Sigmoid colon (tissue), 3 donors: Measurements from ENCODE around the gene GJD4.

Experiments used
- POLR2A ChIP-seq, 2 donors: fragments of 450-650 bp; IDR thresholded peaks; one replicate each; pipeline ENCODE4 v1.6.1; 2016; ENCODE audit warnings: antibody characterized with exemption in 2 of 2, mild to moderate bottlenecking in 2 of 2, moderate library complexity in 2 of 2
- TF ChIP-seq, protein P1 (sequence below), 4 experiments: fragments of 450-650 bp in 3 of 4; fragments of 200-600 bp in 1 of 4; IDR thresholded peaks; one replicate each; pipeline ENCODE4 v1.5.1; 2016 to 2019; ENCODE audit warnings: antibody characterized with exemption in 4 of 4, mild to moderate bottlenecking in 3 of 4, moderate library complexity in 2 of 4

DNA sequence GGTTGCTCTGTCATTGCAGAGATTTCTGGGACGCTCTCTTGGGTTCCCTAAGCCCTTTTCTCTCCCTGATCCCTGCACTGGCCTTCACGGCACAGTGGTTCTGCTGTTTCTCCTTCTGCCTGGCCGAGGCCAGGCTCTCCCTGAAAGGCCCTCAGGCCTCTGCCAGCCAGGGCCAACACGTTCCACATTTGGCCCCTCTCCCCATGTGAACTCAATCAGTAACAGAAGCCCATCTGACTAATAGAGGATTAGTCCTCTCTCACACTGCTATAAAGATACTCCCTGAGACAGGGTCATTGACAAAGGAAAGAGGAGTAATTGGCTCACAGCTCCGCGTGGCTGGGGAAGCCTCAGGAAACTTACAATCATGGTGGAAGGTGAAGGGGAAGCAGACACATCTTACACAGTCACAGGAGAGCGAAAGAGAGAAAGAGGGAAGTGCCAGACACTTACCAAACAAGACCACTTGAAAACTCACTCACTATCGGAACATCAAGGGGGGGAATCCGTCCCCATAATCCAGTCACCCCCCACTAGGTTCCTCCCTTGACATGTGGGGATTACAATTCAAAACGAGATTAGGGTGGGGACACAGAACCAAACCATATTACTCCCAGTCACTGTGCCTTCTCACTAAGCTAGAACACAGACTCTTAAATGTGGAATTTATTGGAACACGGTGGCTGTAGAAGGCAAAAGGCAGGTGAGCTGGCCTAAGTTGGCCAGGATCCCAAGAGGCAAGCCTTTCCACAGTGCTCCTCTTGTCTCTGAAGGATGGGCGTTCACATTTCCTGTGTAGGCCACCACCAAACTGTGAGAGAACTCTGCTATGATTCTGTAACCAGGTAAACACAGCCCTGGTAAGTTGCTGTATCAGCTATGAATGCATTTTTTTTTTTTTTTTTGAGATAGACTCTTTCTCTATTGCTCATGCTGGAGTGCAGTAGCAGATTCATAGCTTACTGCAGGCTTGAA is 28.2 kb downstream of the GJD4 start:
- no peak for TF ChIP-seq POLR2A (IDR thresholded peaks at IDR 0.05)
- TF ChIP-seq, protein P1, sequence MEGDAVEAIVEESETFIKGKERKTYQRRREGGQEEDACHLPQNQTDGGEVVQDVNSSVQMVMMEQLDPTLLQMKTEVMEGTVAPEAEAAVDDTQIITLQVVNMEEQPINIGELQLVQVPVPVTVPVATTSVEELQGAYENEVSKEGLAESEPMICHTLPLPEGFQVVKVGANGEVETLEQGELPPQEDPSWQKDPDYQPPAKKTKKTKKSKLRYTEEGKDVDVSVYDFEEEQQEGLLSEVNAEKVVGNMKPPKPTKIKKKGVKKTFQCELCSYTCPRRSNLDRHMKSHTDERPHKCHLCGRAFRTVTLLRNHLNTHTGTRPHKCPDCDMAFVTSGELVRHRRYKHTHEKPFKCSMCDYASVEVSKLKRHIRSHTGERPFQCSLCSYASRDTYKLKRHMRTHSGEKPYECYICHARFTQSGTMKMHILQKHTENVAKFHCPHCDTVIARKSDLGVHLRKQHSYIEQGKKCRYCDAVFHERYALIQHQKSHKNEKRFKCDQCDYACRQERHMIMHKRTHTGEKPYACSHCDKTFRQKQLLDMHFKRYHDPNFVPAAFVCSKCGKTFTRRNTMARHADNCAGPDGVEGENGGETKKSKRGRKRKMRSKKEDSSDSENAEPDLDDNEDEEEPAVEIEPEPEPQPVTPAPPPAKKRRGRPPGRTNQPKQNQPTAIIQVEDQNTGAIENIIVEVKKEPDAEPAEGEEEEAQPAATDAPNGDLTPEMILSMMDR (IDR thresholded peaks at IDR 0.05), result no peak
